HG03432 (cell line): ENCODE data around the gene ORMDL2.

ENCODE experiments used
- ATAC-seq: cut with Tn5 transposase; IDR thresholded peaks from one replicate; pipeline ENCODE4 v1.9.1; 2021; ENCODE audit warnings: mild to moderate bottlenecking, moderate library complexity; ENCODE audit not compliant: unreplicated experiment

The ORMDL2 gene

GRCh38 chr12:55817345-55818139 lies at the start of gene ORMDL2, which contains the start of gene SARNP:
TSS of gene ORMDL2 (plus strand) at chr12:55818041. CDS start at chr12:55819000, 959 bp downstream.
TSS of gene SARNP (minus strand) at chr12:55817724. CDS start at chr12:55817701, 23 bp downstream.
- ATAC-seq, result peak; percentile 97

GRCh38 chr12:55771736-55772135 lies 46.1 kb upstream of the ORMDL2 start:
- ATAC-seq, result no peak

- no peak for ATAC-seq
These were observed 40.0 kb upstream of the ORMDL2 start for GRCh38 chr12:55777856-55778255.

- ATAC-seq, result no peak
These were observed 37.2 kb upstream of the ORMDL2 start for GRCh38 chr12:55780685-55781084.

GRCh38 chr12:55788546-55788945 lies 29.3 kb upstream of the ORMDL2 start:
- ATAC-seq, result no peak

DNA sequence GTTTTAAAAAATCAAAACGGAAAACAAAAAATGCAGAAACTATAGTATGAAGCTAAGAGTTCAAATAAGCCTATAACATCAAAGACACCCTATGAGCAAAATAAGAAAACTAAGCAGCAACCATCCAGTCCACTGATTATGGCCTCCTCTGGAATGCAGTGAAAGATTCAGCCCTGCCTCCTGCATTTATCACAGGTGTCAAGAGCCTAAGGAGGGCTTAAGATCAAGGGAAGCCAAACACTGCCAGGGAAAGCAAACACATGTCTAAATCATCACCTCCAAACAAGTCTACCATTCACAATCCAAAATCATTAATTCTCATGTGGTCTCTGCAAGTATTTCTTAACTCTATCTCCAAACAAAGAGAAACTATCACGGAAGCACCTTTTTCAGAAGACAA lies 28.7 kb upstream of the ORMDL2 start:
- no peak for ATAC-seq

DNA sequence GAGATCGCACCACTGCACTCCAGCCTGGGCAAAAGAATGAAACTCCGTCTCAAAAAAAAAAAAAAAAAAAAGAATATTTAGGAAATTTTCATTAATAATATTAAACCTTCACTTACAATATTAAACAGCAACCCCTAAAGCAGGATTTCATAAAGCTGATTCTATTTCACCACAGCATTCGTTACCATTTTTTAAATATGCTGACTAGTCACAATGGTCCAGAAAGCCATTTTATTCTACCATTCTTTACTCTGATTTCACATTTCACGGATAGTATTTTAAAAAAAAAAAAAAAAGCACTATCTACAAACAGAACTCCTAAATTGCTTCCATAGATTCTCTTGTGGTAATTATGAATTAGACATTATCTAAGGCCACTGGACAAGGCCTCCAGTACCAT lies 27.9 kb upstream of the ORMDL2 start:
- ATAC-seq, result no peak

DNA sequence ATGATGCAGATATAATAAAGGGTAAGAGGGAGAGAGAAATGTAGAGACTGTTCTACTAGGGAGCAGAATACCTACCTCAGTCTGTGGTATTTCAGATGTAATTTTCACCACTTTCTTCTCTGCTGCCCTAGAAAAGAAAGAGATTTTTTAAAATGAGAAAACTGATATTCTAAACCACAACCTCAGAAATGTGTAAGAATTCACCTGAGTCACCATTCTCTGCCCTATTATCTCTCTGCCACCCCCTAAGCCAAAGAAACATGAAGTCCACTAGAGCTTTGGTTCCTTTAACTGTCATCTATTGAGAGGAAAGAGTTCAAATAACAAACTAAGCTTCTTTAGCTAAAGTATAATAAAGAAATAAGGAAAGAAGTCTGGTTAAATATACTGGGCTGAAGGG lies 21.9 kb upstream of the ORMDL2 start:
- ATAC-seq, result no peak

DNA sequence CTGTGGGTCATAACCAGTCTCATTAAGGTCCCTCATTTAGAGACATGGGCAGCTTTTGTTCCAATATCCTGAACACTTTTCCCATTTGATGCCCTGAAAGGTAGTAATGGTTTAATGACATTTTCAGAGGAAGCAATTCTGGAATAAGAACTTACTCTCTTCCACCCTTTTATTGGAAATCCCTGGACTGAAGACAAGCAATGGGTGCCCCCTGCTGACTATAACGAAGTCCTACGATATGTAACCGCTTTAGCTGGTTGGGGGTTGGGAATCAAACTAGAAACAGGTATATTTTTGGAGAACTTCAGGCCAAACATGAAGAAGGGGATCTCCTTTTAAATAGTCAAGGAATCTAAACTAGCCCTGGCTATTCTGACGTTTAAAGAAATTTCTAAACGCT lies 20.8 kb upstream of the ORMDL2 start:
- no peak for ATAC-seq

- no peak for ATAC-seq
These were observed 20.3 kb upstream of the ORMDL2 start for GRCh38 chr12:55797550-55797949.

GRCh38 chr12:55806982-55807381 lies 10.9 kb upstream of the ORMDL2 start:
- ATAC-seq, result no peak

DNA sequence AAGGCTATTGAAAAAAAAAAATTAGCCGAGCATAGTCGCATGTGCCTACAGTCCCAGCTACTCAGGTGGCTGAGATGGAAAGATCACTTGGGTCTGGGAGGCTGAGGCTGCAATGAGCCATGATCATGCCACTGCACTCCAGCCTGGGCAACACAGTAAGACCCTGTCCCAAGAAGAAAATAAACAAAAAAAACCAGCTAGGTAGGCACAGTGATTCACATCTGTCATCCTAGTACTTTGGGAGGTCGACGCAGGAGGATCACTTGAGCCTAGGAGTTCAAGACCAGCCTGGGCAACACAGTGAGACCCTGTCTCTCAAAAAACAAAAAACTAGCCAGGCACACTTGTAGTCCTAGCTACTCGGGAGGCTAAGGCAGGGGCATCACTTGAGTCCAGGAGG lies 8.6 kb upstream of the ORMDL2 start:
- ATAC-seq, result no peak

DNA sequence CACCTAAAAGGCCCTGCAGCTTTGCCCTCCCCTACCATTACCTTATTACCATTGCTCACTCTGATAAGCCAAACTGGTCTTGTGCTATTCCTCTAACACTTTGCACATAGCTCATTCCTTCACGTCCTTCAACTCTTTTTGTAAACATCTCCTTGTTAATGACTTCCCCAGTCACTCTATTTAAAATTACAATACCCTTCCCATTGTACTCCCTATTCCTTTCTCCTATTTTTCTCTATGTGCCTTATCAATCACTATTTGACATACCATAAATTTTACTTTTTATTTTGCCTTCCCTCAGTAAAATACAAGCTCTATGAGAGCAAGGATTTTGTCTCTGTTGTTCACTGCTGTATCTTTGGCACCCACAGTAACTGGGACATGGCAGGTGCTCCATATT lies 5.8 kb upstream of the ORMDL2 start:
- no peak for ATAC-seq

DNA sequence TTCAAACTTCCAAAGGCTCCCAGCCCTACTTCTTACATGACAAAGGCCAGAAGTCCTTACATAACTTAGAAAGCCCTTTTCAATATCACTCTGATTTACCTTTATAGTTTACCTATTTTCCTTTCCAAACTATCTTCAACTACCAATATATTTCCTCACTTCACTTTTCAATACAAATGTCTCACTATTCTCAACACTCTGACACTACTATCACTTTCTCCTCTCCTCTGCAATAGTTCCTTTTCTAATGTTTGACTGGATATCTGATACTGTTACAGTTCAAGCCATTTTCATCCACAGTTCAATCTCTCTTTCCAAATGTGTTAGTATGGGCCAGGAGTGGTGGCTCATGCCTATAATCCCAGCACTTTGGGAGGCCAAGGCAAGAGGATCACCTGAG lies 3.6 kb upstream of the ORMDL2 start:
- ATAC-seq, result no peak

GRCh38 chr12:55815473-55815872 lies 2.4 kb upstream of the ORMDL2 start:
- no peak for ATAC-seq

- ATAC-seq, result no peak
These were observed 928 bp upstream of the ORMDL2 start for GRCh38 chr12:55816881-55817344.

DNA sequence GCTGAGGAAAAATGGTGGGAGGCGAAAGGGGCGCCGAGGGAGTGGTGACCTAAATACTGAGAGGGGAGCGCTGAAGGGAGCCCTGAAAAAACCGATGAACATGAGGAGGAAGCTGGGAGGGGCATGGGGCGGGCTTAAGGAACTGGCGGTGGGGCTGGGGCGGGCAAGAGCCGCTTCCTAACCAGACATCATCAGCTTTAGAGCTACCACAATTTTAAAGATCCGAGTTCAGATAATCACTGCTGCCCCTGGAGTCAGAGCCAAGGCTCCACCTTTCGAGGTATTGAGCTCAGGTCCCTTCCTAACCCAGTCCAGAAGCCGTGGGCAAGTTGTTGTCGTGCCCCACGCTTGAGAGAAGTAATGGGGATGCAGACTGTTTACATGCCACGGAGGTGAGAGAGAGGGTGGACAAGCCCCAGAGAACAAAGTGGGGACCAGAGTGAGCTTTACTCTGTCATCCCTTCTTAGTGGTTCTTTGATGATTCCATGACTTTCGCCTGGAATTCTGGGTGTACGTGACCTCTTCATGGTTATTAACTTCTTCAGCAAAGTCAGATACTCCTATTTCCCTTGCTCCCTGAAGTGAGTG lies 393 bp downstream of the ORMDL2 start:
- ATAC-seq, result peak; percentile 33

DNA sequence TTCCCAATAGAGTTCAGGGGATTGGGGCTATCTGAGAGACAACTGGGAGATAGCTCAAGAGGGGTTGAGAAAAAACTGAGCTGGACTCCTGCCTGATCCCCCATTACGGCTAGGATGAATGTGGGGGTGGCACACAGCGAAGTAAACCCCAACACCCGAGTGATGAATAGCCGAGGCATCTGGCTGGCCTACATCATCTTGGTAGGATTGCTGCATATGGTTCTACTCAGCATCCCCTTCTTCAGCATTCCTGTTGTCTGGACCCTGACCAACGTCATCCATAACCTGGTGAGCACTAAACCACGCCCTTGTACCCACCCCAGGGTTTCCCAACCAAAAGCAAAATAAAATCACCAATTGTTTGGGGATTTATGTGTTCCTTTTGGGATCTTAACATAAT lies 1.0 kb downstream of the ORMDL2 start:
- no peak for ATAC-seq

DNA sequence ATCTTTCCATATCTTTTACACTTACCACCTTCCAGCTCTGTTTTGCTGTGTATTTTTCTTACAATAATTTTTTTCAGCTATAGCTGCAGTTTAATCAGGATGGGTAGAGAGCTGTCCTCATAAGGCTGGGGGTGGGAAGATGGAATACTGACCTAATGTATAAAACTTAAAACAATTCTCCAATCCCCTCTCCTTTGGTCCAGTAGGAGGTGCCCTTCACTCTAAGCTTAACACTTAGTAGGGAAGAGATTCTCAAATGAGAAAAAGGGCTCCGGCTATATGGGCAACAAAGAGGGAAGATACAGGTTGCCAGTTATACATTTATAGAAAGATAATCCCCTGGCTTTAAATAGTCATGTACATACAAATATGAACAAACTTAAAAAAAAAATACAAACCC lies 2.8 kb downstream of the ORMDL2 start:
- no peak for ATAC-seq

- no peak for ATAC-seq
These were observed 4.4 kb downstream of the ORMDL2 start for GRCh38 chr12:55822228-55822627.

DNA sequence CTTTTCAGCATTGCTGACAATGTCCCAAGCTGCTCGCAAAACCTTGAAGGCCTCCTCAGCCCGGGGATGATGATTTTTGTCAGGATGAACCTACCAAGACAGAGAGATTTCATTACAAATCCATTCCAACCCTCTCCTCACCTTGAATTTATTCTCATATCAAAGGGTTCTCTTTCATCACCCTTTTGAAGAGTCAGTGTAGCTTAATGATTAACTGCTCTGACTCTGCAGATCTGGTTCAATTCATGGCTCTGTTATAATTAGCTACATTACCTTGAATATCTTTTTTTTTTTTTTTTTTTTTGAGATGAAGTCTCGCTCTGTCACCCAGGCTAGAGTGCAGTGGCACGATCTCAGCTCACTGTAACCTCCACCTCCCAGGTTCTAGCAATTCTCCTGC lies 5.6 kb downstream of the ORMDL2 start:
- no peak for ATAC-seq

GRCh38 chr12:55824726-55825125 lies 6.9 kb downstream of the ORMDL2 start:
- ATAC-seq, result no peak
